CD4-positive, alpha-beta T cell treated with Interleukin-6 at 100 ng/mL for 8 hours (primary cell): ENCODE measurements around the gene SPDYE18.
"Not testable (repeated sequence)": the region's sequence is repeated elsewhere in the genome, so short reads cannot be mapped to it uniquely, and the experiment has no call there.

ENCODE experiments used
- DNase-seq: peaks from one replicate; pipeline ENCODE4 v3.0.0-alpha.2; 2020; ENCODE audit warnings: mixed read lengths, low spot score

Gene SPDYE18

GRCh38 chr7:77062557-77062956 lies at the start of gene SPDYE18:
Gene SPDYE18 (minus strand): TSS chr7:77062558. CDS start chr7:77060512, 2,046 bp downstream.
- DNase-seq = not testable (repeated sequence)

GRCh38 chr7:77108362-77108761 lies 46.0 kb upstream of the SPDYE18 start:
- DNase-seq = not testable (repeated sequence)

- DNase-seq = not testable (repeated sequence)
Observed at GRCh38 chr7:77107659-77108058, 45.3 kb upstream of the SPDYE18 start.

- not testable (repeated sequence) for DNase-seq
Observed at GRCh38 chr7:77105904-77106303, 43.5 kb upstream of the SPDYE18 start.

GRCh38 chr7:77102671-77103070 lies 40.3 kb upstream of the SPDYE18 start:
- DNase-seq = not testable (repeated sequence)

- DNase-seq = not testable (repeated sequence)
Observed at GRCh38 chr7:77101187-77101586, 38.8 kb upstream of the SPDYE18 start.

- DNase-seq = not testable (repeated sequence)
Observed at GRCh38 chr7:77100501-77100900, 38.1 kb upstream of the SPDYE18 start.

- DNase-seq = not testable (repeated sequence)
Observed at GRCh38 chr7:77092301-77092700, 29.9 kb upstream of the SPDYE18 start.

GRCh38 chr7:77082192-77082591 lies 19.8 kb upstream of the SPDYE18 start:
- not testable (repeated sequence) for DNase-seq

- not testable (repeated sequence) for DNase-seq
Observed at GRCh38 chr7:77080236-77080635, 17.9 kb upstream of the SPDYE18 start.

GRCh38 chr7:77079624-77080023 lies 17.3 kb upstream of the SPDYE18 start:
- DNase-seq = not testable (repeated sequence)

GRCh38 chr7:77079112-77079511 lies 16.8 kb upstream of the SPDYE18 start:
- DNase-seq = not testable (repeated sequence)

GRCh38 chr7:77077060-77077459 lies 14.7 kb upstream of the SPDYE18 start:
- DNase-seq = not testable (repeated sequence)

GRCh38 chr7:77074786-77075396 lies 12.5 kb upstream of the SPDYE18 start:
- not testable (repeated sequence) for DNase-seq

- DNase-seq = not testable (repeated sequence)
Observed at GRCh38 chr7:77071108-77071507, 8.8 kb upstream of the SPDYE18 start.

GRCh38 chr7:77065869-77066268 lies 3.5 kb upstream of the SPDYE18 start:
- not testable (repeated sequence) for DNase-seq

- not testable (repeated sequence) for DNase-seq
Observed at GRCh38 chr7:77063732-77064131, 1.4 kb upstream of the SPDYE18 start.

GRCh38 chr7:77032261-77032660 lies 30.1 kb downstream of the SPDYE18 start, which contains the start of gene SPDYE17:
Gene SPDYE17 (minus strand): TSS chr7:77032361. CDS start chr7:77030570, 1,791 bp downstream.
- DNase-seq = not testable (repeated sequence)

GRCh38 chr7:77026349-77026748 lies 36.0 kb downstream of the SPDYE18 start:
- not testable (repeated sequence) for DNase-seq

GRCh38 chr7:77010074-77010680 lies 52.2 kb downstream of the SPDYE18 start:
- DNase-seq = not testable (repeated sequence)

- peak; percentile 0 for DNase-seq
Observed at GRCh38 chr7:77008000-77008399, 54.4 kb downstream of the SPDYE18 start.

GRCh38 chr7:77006127-77007110 lies 55.9 kb downstream of the SPDYE18 start:
- DNase-seq = peak; percentile 0
